ENCODE data around the gene FASTK. TPM values are rescaled to one million over a fixed set of nuclear protein-coding genes. Genes with fewer than 3 reads are reported as not detected.

FASTK gene
- total RNA-seq, 1 donor from 2014 or later: 96.3 TPM

DNA sequence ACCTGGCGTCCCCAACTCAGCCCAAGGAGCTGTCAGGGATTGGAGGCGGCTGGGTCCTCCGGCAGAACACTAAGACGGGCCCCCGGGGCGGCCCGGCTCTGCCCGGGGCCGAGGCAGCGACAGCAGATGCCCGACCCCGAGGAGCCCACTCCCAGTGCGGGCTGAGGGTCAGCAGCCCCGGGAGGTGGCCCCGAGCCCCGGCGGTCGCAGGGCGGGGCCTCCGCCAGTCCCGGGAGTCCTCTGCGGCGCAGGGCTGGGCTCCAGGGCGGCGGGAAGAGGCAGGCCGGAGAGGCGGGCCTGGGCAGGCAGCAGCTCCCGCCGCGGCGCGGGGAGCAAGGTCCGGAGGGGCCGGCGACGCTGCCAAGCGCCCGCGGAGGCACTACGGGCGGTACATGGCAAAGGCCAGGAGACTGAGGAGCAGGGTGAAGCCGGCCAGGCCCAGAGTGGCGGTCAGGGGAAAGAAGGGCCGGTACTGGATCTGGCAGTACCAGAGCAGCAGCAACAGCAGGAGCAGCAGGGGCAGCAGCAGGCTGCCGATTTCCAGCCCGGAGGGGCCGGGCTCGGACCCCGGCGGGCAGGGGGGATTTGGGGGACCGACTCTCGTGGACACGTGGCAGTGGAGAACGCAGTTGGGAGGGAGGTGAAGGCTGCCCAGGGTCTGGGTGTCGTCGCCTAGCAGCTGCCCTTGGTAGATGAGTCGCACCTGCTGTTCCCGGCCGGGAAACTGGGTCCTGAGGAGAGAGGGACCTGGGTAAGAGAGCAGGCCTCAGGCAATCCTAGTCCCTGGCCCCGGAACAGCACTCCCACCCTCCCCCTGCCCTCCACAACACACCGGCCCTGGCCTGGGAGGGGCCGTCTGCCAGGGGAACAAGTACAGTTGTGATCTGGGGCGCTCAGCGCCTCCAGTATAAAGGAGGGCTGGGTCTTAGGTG is 827 bp upstream of the FASTK start:
- peaks cover 12% of the 10 kb centered on the region for H3K27me3 Mint-ChIP-seq (ENCODE audit: insufficient read depth)
- no peak for DNase-seq (ENCODE audit: low spot score)
- H3K9me3 Mint-ChIP-seq: no peaks in the 10 kb centered on the region
- intact Hi-C loops (cut with micrococcal nuclease): loop anchor here (2.0 to 10.0 kb wide), 5 partner anchors 63 to 1457 kb away; partner anchors contain the start of genes ACTR3C, LRRC61 and NUB1
- H3K36me3 Mint-ChIP-seq (ENCODE audit: low read depth): peaks cover 13% of the 10 kb centered on the region
- H3K4me3 Mint-ChIP-seq: peak overlapping the region; percentile 95
- peaks cover 45% of the 10 kb centered on the region for H3K4me1 Mint-ChIP-seq (ENCODE audit: low read depth)
- no peak overlapping the region for H3K27ac Mint-ChIP-seq

DNA sequence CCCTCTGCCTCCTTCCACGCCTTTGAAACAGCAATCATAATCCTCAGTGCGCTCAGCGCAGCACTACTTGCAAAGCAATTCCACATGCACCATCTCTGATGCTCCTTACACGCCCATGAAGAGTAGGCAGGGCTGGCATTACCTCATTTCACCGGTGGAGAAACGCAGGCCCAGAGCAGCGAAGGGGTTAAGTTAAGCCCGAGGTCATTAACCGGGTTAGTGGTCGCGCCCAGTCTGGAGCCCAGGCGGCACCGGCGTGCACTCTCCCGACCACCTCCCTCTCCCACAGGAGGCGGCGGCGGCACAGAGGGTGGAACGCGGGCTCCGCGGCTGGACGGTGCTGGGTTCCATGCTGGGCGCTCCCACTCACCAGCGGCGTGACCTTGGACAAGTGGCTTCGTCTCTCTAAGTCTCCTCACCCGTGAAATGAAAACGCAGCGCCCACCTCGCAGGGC is 515 bp downstream of the FASTK start:
- Mint-ChIP-seq H3K4me1 (ENCODE audit: low read depth) (peaks cover 36% of the 10 kb centered on the region), H3K4me3 (peak overlapping the region; percentile 92), H3K27ac (peak overlapping the region; percentile 88), H3K36me3 (ENCODE audit: low read depth) (peaks cover 23% of the 10 kb centered on the region), H3K27me3 (ENCODE audit: insufficient read depth) (peaks cover 6% of the 10 kb centered on the region), H3K9me3 (no peaks in the 10 kb centered on the region)
- no peak for DNase-seq (ENCODE audit: low spot score)
- intact Hi-C loops (cut with micrococcal nuclease): loop anchor here (1.0 to 10.0 kb wide), 8 partner anchors 22 to 1455 kb away; partner anchors contain the start of genes ABCB8, ACTR3C, LRRC61 and NUB1

DNA sequence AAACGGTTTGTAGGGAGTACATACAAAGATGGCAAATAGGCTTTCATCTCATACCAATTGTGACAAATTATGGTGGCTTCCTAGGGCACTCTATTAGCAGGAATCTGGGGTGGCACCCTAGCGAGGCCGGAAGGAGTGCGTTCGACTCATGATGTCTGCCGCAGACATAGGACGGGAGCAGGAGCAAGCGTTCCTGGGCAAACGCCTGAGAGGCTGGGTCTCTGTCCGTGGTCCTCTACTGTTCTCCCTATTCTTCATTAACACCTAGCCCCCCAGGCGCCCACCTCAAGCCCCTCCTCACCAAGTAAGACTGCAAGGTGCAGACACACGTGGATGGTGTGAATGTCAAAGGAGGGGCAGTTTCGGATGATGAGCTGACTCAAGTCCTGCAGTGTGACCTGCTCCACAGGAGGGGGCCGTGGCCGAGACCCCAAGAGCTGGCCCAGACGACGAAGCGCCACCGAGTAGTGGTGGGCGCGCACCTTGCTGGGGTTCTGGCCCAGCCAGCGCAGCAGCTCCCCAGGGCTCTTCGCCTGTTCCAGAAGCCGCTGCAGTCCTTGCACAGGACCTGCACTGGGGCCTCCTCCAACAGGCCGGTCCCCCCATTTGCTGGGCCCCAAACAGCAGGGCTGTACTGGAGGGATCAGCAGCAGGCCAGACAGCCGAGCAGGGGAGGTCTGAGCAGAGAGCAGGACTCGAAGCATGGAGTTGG is 1.3 kb downstream of the FASTK start:
- no peak for DNase-seq (ENCODE audit: low spot score)
- Mint-ChIP-seq H3K4me3 (peak overlapping the region; percentile 92), H3K9me3 (no peaks in the 10 kb centered on the region), H3K4me1 (ENCODE audit: low read depth) (peaks cover 32% of the 10 kb centered on the region), H3K27me3 (ENCODE audit: insufficient read depth) (peaks cover under 1% of the 10 kb centered on the region), H3K36me3 (ENCODE audit: low read depth) (peaks cover 27% of the 10 kb centered on the region), H3K27ac (peak overlapping the region; percentile 88)
- intact Hi-C loops (cut with micrococcal nuclease): no loop called here

DNA sequence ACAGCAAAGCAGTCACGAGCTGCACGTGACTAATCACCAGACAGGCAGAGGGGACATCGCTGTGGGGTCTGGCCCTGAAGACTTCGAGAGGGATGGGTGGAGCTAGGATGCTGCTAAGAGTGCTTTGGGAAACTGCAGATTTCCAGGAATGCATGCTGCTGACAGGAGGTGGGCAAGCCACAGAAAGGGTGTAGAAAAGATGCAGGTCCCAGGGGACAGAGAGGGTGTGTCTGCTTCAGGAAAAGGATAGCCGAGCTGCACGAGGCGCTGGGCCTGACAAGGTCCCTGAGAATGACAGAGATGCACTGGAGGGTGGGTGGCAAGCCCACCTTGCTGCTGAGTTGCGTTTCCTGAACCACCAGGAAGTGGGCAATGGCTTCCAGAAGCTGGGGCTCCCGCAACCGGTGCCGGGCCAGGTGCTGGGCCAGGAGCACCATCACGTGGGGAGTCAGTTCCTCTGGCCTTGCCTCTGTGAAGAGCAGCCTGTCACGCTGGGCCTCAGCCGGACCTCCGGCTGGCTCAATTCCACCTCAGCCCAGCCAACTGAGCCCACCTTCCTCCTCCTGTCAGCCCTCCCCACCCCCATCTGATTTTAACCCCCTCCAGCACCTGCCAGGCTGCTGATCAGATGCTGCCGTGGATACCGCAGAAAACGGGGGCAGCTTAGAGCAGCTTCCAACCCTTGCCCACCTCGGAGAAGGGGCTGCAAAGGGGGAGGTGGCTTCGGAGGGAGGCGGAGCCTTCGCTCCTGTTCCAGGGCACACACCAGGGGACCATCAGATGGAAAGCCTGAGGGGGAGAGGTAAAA is 2.2 kb downstream of the FASTK start:
- no peaks in the 10 kb centered on the region for H3K27me3 Mint-ChIP-seq (ENCODE audit: insufficient read depth)
- peak overlapping the region; percentile 79 for H3K27ac Mint-ChIP-seq
- peaks cover 28% of the 10 kb centered on the region for H3K36me3 Mint-ChIP-seq (ENCODE audit: low read depth)

DNA sequence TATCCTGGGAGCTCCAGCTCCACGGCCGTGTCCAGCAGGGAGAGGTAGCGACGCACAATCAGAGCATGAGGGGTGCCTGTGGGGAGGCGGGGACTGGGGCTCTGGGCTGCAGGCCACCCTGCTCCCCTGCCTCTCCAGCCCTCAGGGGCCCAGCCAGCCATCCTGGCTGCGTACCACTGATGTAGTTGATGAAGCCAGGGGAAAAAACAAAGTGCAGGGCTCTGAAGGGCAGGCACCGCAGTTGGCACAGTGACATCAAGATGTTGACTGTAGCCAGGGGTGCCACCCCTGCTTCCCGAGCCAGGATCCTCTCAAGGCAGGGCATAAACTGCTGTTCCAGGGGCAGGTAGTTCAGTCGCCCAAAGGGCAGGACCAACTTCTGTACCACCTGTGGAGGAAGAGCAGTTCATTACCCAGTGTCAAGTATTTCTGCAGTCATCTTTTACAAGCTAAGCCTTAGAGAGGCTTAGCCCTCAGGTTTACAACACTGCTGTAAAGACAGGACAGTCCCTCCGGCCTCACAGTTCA is 2.8 kb downstream of the FASTK start:
- intact Hi-C loops (cut with micrococcal nuclease): no loop called here
- DNase-seq (ENCODE audit: low spot score): no peak
- no peaks in the 10 kb centered on the region for H3K9me3 Mint-ChIP-seq
- peaks cover 27% of the 10 kb centered on the region for H3K36me3 Mint-ChIP-seq (ENCODE audit: low read depth)
- peak overlapping the region; percentile 81 for H3K4me3 Mint-ChIP-seq
- peak overlapping the region; percentile 79 for H3K27ac Mint-ChIP-seq
- H3K4me1 Mint-ChIP-seq (ENCODE audit: low read depth): peaks cover 23% of the 10 kb centered on the region
- H3K27me3 Mint-ChIP-seq (ENCODE audit: insufficient read depth): no peaks in the 10 kb centered on the region

More for the DNA sequence above, 2.2 kb downstream of the FASTK start:
- H3K4me3 Mint-ChIP-seq: peak overlapping the region; percentile 92
- no peak for DNase-seq (ENCODE audit: low spot score)
- H3K9me3 Mint-ChIP-seq: no peaks in the 10 kb centered on the region
- H3K4me1 Mint-ChIP-seq (ENCODE audit: low read depth): peaks cover 26% of the 10 kb centered on the region
- intact Hi-C loops (cut with micrococcal nuclease): no loop called here

DNA sequence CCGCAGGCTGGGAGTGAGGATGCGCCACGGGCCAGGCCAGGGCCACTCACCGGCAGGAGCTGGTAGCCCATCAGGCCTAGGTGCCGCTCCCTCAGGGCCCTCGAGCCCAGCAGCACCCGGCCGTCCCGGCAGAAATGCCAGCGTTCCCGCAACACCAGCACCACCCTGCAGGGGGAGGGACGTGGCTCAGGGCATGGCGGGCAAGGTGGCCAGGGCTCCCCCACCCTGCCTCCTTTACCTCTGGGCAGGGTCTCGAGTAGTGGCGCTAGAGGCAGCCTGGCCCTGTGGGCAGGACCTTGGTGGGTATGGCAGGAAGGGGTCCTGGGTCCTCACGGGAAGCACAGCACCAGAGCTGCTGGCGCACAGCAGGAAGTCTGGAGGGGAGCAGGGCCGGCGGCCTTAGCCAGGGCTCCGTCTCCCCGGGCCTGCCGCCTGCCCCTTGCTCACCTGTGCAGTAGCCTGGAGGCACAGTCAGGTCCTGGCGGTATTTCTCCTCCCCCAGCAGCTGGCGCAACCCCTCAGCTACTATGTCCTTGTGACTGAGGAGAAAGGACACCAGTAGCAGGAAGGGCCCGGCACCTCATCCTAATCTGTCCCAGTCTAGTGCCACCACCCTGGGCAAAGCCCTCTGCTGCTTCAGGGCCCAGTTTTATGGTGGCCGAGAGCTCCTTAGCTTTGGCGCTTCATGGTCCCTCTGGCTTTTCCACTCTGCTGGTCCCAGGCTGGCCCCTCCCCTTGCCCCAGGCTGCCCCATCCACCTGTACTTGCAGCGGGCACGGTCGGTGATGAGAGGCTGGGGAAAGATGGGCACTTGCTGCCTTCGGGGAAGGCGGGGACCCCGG is 3.5 kb downstream of the FASTK start:
- Mint-ChIP-seq H3K9me3 (no peaks in the 10 kb centered on the region), H3K27ac (no peak overlapping the region), H3K4me3 (no peak overlapping the region), H3K4me1 (ENCODE audit: low read depth) (peaks cover 16% of the 10 kb centered on the region), H3K27me3 (ENCODE audit: insufficient read depth) (no peaks in the 10 kb centered on the region), H3K36me3 (ENCODE audit: low read depth) (peaks cover 27% of the 10 kb centered on the region)
- intact Hi-C loops (cut with micrococcal nuclease): no loop called here
- DNase-seq (ENCODE audit: low spot score): no peak

GRCh38 chr7:151075978-151076426 is 4.6 kb downstream of the FASTK start:
- intact Hi-C loops (cut with micrococcal nuclease): no loop called here
- Mint-ChIP-seq H3K4me3 (no peak overlapping the region), H3K36me3 (ENCODE audit: low read depth) (peaks cover 30% of the 10 kb centered on the region), H3K27me3 (ENCODE audit: insufficient read depth) (no peaks in the 10 kb centered on the region), H3K27ac (no peak overlapping the region), H3K9me3 (no peaks in the 10 kb centered on the region), H3K4me1 (ENCODE audit: low read depth) (peaks cover 13% of the 10 kb centered on the region)
- DNase-seq (ENCODE audit: low spot score): no peak

GRCh38 chr7:151075662-151075971 is 5.0 kb downstream of the FASTK start:
- no peaks in the 10 kb centered on the region for H3K9me3 Mint-ChIP-seq
- no peak for DNase-seq (ENCODE audit: low spot score)
- peaks cover 13% of the 10 kb centered on the region for H3K4me1 Mint-ChIP-seq (ENCODE audit: low read depth)
- H3K36me3 Mint-ChIP-seq (ENCODE audit: low read depth): peaks cover 30% of the 10 kb centered on the region
- intact Hi-C loops (cut with micrococcal nuclease): no loop called here
- H3K27ac Mint-ChIP-seq: no peak overlapping the region
- H3K27me3 Mint-ChIP-seq (ENCODE audit: insufficient read depth): no peaks in the 10 kb centered on the region
- H3K4me3 Mint-ChIP-seq: no peak overlapping the region

GRCh38 chr7:151074817-151075661 is 5.6 kb downstream of the FASTK start:
- no peaks in the 10 kb centered on the region for H3K27me3 Mint-ChIP-seq (ENCODE audit: insufficient read depth)
- no peak overlapping the region for H3K27ac Mint-ChIP-seq
- intact Hi-C loops (cut with micrococcal nuclease): no loop called here
- H3K9me3 Mint-ChIP-seq: no peaks in the 10 kb centered on the region
- no peak for DNase-seq (ENCODE audit: low spot score)
- no peak overlapping the region for H3K4me3 Mint-ChIP-seq
- peaks cover 30% of the 10 kb centered on the region for H3K36me3 Mint-ChIP-seq (ENCODE audit: low read depth)
- peaks cover 13% of the 10 kb centered on the region for H3K4me1 Mint-ChIP-seq (ENCODE audit: low read depth)

DNA sequence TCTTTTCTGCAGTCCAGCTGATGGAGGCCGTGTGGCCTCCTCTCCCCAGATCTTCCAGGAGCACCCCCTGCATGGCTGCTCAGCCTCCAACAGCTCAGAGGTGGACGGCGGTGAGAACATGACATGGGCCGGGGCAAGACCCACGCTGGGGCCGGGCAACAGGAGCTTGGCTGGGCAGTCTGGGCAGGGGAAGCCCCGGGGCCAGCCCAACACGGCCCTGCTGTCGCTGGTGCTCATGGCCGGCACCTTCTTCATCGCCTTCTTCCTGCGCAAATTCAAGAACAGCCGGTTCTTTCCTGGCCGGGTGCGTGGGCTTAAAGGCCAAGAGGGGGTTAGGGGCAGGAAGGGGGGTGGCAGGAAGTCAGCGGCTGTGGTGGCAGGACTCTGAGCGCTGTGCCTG is 6.6 kb downstream of the FASTK start:
- no peak for DNase-seq (ENCODE audit: low spot score)
- Mint-ChIP-seq H3K36me3 (ENCODE audit: low read depth) (peaks cover 28% of the 10 kb centered on the region), H3K27me3 (ENCODE audit: insufficient read depth) (no peaks in the 10 kb centered on the region), H3K27ac (no peak overlapping the region), H3K4me1 (ENCODE audit: low read depth) (peaks cover 9% of the 10 kb centered on the region), H3K4me3 (no peak overlapping the region), H3K9me3 (no peaks in the 10 kb centered on the region)
- intact Hi-C loops (cut with micrococcal nuclease): no loop called here
